Caco-2 (cell line): ENCODE measurements around the gene DGKB. TPM values are rescaled to one million over a fixed set of nuclear protein-coding genes. Genes with fewer than 3 reads are reported as not detected.

Experiments used
- BruUV-seq: library from RNA; stranded (reverse); fragments of 400-500 nt; replicated peaks from 2 replicates; lab custom pipeline; 2021; lab: Mats Ljungman, UMichigan
- CTCF ChIA-PET: fragments of 300-600 bp; sonication (Branson Sonifier 250); formaldehyde crosslinking; loops from one replicate; lab custom pipeline; 2022; ENCODE audit warnings: antibody characterized with exemption; lab: Charles Lee
- POLR2A ChIA-PET: fragments of 300-600 bp; sonication (Branson Sonifier 250); formaldehyde crosslinking; loops from one replicate; lab custom pipeline; 2022; ENCODE audit warnings: antibody characterized with exemption; lab: Charles Lee
- DNase-seq, 2 experiments: peaks; one replicate each; pipeline versions ENCODE4 v3.0.0 to v3.0.0-alpha.2; 2020 to 2022
- H3K27me3 ChIP-seq: replicated peaks from 2 replicates; pipeline ENCODE4 v1.6.0; 2011; ENCODE audit warnings: low read length; ENCODE audit not compliant: control insufficient read depth, insufficient read depth
- H3K36me3 ChIP-seq: 2 replicates; pipeline ENCODE4 v1.5.1; 2011; ENCODE audit warnings: low read length; ENCODE audit not compliant: control insufficient read depth, insufficient read depth
- H3K4me1 ChIP-seq: fragments of 250-450 bp; sonication (Bioruptor Pico); 2 replicates; pipeline ENCODE4 v1.5.1; 2020; ENCODE audit warnings: mild to moderate bottlenecking
- H3K4me3 ChIP-seq: 2 replicates; pipeline ENCODE4 v1.5.1; 2011; ENCODE audit warnings: low read depth, mild to moderate bottlenecking, control low read depth, low read length
- H3K9me3 ChIP-seq: fragments of 250-450 bp; sonication (Bioruptor Pico); 2 replicates; pipeline ENCODE4 v1.5.1; 2020; ENCODE audit warnings: mild to moderate bottlenecking, moderate library complexity
- H3K27ac Mint-ChIP-seq: one replicate; pipeline ENCODE4 v1.8.0; 2022; ENCODE audit warnings: mixed read lengths; ENCODE audit not compliant: unreplicated experiment
- H3K27me3 Mint-ChIP-seq: one replicate; pipeline ENCODE4 v1.8.0; 2022; ENCODE audit warnings: mixed read lengths; ENCODE audit not compliant: insufficient read depth, unreplicated experiment
- H3K36me3 Mint-ChIP-seq: one replicate; pipeline ENCODE4 v1.8.0; 2022; ENCODE audit warnings: mild to moderate bottlenecking, mixed read lengths; ENCODE audit not compliant: insufficient read depth, unreplicated experiment
- H3K4me1 Mint-ChIP-seq: one replicate; pipeline ENCODE4 v1.8.0; 2022; ENCODE audit warnings: low read depth, mixed read lengths; ENCODE audit not compliant: unreplicated experiment
- H3K4me3 Mint-ChIP-seq: one replicate; pipeline ENCODE4 v1.8.0; 2022; ENCODE audit warnings: mild to moderate bottlenecking, moderate library complexity, mixed read lengths; ENCODE audit not compliant: unreplicated experiment
- H3K9me3 Mint-ChIP-seq: one replicate; pipeline ENCODE4 v1.8.0; 2022; ENCODE audit warnings: mixed read lengths; ENCODE audit not compliant: unreplicated experiment
- CTCF ChIP-seq, 2 experiments: fragments of 200-600 bp in 1 of 2; IDR thresholded peaks; 1 replicate in 1 of 2; 2 replicates in 1 of 2; pipeline versions ENCODE4 v1.5.1 to v1.8.0; 2011 to 2022; ENCODE audit warnings: antibody characterized with exemption in 1 of 2, control low read depth in 1 of 2, inconsistent platforms in 1 of 2, low read depth in 1 of 2, low read length in 1 of 2, mild to moderate bottlenecking in 1 of 2, moderate library complexity in 1 of 2; ENCODE audit not compliant: insufficient read depth in 1 of 2, severe bottlenecking in 1 of 2, unreplicated experiment in 1 of 2
- intact Hi-C: fragments of 100-400 bp; cut with micrococcal nuclease; formaldehyde crosslinking; loops from one replicate; pipeline ENCODE4 v1.10.0; 2022; ENCODE audit not compliant: unreplicated experiment
- total RNA-seq: library from RNA; stranded (reverse); gene quantifications from 2 replicates; pipeline ENCODE4 v1.2.3, GENCODE V29; 2022

The DGKB gene
- total RNA-seq, 1 experiment from 2014 or later: 0.39 TPM

- no peaks in the 10 kb centered on the region for H3K36me3 ChIP-seq
- DNase-seq: no peak
- H3K9me3 Mint-ChIP-seq: no peaks in the 10 kb centered on the region
- no peaks in the 10 kb centered on the region for H3K27me3 ChIP-seq
- no peaks in the 10 kb centered on the region for H3K27me3 Mint-ChIP-seq
- no peaks in the 10 kb centered on the region for H3K9me3 ChIP-seq
- no peaks in the 10 kb centered on the region for H3K4me1 Mint-ChIP-seq
- POLR2A ChIA-PET: no interaction called here
- no peak overlapping the region for H3K27ac Mint-ChIP-seq
- TF ChIP-seq CTCF (IDR thresholded peaks at IDR 0.05; ENCODE audit: insufficient read depth in 1 of 2, low read depth in 1 of 2, low read length in 1 of 2, severe bottlenecking in 1 of 2, unreplicated experiment in 1 of 2): no peak
- no peaks in the 10 kb centered on the region for H3K36me3 Mint-ChIP-seq
- intact Hi-C loops: no loop called here
- H3K4me3 ChIP-seq: no peak overlapping the region
- CTCF ChIA-PET: no interaction called here
- H3K4me1 ChIP-seq: no peaks in the 10 kb centered on the region
- H3K4me3 Mint-ChIP-seq: no peak overlapping the region
- BruUV-seq: no TSS peak
Measured at GRCh38 chr7:14503623-14504022, 398.9 kb downstream of the DGKB start.

GRCh38 chr7:14501436-14501835, 401.1 kb downstream of the DGKB start:
- no TSS peak for BruUV-seq
- no peak overlapping the region for H3K4me3 ChIP-seq
- no peaks in the 10 kb centered on the region for H3K27me3 ChIP-seq
- no peaks in the 10 kb centered on the region for H3K36me3 ChIP-seq
- H3K27me3 Mint-ChIP-seq: no peaks in the 10 kb centered on the region
- ChIA-PET POLR2A (no interaction called here), CTCF (no interaction called here)
- no peak for DNase-seq
- no peak for TF ChIP-seq CTCF (IDR thresholded peaks at IDR 0.05; ENCODE audit: insufficient read depth in 1 of 2, low read depth in 1 of 2, low read length in 1 of 2, severe bottlenecking in 1 of 2, unreplicated experiment in 1 of 2)
- H3K27ac Mint-ChIP-seq: no peak overlapping the region
- no peak overlapping the region for H3K4me3 Mint-ChIP-seq
- no peaks in the 10 kb centered on the region for H3K4me1 Mint-ChIP-seq
- intact Hi-C loops: no loop called here
- H3K4me1 ChIP-seq: no peaks in the 10 kb centered on the region
- H3K9me3 Mint-ChIP-seq: no peaks in the 10 kb centered on the region
- H3K9me3 ChIP-seq: no peaks in the 10 kb centered on the region
- no peaks in the 10 kb centered on the region for H3K36me3 Mint-ChIP-seq

- ChIA-PET CTCF (no interaction called here), POLR2A (no interaction called here)
- no peaks in the 10 kb centered on the region for H3K4me1 ChIP-seq
- intact Hi-C loops: no loop called here
- no peaks in the 10 kb centered on the region for H3K4me1 Mint-ChIP-seq
- no peaks in the 10 kb centered on the region for H3K27me3 ChIP-seq
- H3K27ac Mint-ChIP-seq: no peak overlapping the region
- no peaks in the 10 kb centered on the region for H3K9me3 ChIP-seq
- no peaks in the 10 kb centered on the region for H3K36me3 Mint-ChIP-seq
- no peak overlapping the region for H3K4me3 Mint-ChIP-seq
- DNase-seq: no peak
- no peak for TF ChIP-seq CTCF (IDR thresholded peaks at IDR 0.05; ENCODE audit: insufficient read depth in 1 of 2, low read depth in 1 of 2, low read length in 1 of 2, severe bottlenecking in 1 of 2, unreplicated experiment in 1 of 2)
- H3K9me3 Mint-ChIP-seq: no peaks in the 10 kb centered on the region
- no peak overlapping the region for H3K4me3 ChIP-seq
- BruUV-seq: no TSS peak
- no peaks in the 10 kb centered on the region for H3K27me3 Mint-ChIP-seq
- H3K36me3 ChIP-seq: no peaks in the 10 kb centered on the region
Measured at GRCh38 chr7:14497390-14497789, 405.2 kb downstream of the DGKB start.
